UCSD-AML1 (cell line): ENCODE results near the gene TPRX1.
"Not testable (repeated sequence)": the region's sequence is repeated elsewhere in the genome, so short reads cannot be mapped to it uniquely, and the experiment has no call there.

Experiments used
- DNase-seq: peaks from one replicate; lab custom pipeline; 2025; ENCODE audit not compliant: unreplicated experiment; lab: John Stamatoyannopoulos, UW

Gene TPRX1

DNA sequence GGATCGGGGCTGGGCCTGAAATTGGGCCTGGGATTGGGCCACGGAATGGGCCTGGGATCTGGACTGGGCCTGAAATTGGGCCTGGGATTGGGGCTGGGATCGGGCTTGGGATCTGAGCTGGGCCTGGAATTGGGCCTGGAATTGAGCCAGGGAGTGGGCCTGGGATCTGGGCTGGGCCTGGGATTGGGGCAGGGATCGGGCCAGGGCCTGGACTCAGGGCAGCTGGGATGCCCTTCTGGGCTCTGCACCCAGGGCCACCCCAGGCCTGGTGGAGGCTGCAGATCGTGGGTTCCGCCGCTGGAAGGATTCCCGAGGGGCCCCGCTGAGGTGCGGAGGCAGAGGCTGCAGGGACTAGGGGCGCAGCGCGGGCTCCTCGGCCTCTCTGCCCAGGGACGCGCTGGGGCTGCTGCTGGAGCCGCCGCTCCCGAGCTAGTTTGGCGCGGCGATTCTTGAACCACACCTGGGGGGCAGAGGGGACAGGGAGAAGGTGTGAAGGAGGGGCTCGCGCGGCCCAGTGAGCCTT lies 1.8 kb downstream of the TPRX1 start:
- no peak for DNase-seq

DNA sequence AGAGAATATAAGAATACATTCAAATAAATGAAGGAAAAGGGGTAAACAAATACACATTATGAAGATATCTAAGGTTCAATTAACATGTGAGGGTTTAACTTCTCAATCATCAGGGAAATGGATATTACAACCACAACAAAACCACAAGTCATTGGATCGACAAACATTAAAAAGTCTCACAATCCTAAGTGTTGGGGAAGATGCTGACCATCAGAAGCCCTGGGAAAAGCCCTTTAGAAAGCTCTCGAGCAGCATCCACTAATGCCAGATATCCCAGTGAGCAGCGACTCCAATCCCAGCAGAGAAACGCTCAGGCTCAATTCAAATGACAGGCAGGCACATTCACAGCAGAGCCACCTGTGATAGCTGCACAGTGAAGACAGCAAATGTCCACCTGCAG lies 3.1 kb downstream of the TPRX1 start:
- DNase-seq = no peak

DNA sequence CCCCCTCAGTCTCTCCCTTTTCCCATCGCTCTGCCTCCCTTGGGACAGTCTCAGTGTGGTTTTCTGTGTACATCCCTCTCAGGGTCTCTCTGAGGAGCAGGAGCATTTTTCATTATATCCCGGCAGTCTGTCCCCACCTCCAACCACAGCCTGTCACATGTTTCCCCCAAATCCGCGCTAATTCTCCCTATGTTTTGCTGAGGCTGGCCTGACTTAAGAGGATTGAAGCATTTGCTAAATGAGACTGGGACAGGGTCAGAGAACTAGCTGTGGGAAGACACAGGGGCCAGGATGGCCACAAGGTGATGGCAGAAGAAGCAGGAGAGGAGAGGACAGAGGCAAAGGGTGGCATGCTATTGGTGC lies 5.5 kb downstream of the TPRX1 start:
- no peak for DNase-seq

DNA sequence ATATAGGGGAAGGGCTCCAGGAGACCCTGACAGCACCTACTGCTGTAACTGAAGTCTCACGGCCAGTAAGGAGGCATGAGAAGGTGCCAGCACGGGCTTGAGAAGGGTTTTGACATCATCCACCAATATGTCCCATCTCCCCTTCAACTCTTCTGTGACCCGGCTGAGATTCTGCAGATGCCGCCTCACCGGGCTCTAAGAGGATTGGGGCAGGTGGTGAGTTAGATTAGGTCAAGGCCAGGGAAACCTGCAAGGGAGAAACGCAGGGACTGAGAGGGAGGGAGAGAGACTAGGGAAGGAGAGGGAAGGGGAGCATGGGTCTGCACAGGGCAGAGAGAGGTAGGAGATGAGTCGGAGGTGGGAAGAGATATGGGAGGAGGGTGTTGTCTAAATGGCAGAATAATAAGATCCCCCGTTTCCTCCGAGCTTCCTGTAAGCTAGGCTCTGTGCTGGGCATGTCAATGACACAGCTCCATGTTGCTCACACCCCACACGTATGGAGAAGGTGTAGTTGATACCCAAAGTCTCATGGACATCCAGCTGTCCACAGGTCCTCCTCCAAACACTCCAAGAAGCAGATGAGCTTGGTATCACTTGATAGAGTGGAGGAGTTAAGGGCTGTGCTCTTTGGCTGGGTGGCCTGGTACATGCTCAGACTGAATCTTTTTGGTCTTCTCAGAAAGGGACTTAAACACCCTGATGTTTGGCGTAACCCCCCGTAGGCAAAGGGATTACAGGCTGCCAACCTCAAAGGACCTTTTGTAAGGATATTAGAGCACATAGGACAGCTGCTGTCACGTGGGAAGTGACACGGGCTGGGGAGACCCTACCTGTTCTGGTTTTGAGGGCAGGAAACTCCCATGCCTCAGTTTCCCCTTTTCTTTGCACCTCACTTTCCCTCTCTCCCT lies 6.1 kb downstream of the TPRX1 start:
- DNase-seq = no peak

DNA sequence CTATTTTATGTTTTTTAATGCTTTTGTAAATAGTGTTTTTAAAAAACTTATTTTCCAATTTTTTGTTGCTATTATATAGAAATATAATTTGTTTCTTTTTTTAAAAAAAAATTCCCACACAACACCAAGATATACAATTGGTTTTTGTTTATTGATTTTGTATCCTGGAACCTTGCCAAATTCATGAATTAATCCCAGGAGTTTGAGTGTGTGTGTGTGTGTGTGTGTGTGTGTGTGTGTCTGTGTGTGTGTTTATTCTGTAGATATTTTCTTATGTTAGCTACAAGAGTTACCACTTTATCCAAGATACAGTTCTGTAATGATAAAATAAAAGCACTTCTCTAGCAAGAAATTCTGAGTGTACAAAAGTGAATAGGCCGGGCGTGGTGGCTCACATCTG lies 7.6 kb downstream of the TPRX1 start:
- DNase-seq = no peak

DNA sequence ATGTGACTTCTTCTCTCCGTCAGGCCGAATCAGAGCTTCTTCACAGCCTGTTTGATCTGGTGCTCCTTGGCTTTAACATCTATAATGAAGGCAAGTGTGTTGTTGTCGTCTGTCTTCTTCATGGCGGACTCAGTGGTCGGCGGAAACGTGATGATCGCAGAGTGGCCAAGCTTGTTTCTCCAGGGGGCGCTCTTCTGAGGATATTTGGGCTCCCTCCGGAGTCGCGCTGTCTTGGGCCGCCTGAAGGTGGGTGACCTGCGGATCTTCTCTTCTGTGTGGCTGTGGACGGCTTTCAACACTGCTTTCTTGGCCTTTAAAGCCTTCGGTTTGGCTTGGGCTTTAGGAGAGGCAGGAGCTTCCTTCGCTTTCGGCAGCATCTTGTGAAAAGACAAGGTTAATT lies 9.8 kb downstream of the TPRX1 start:
- DNase-seq = no peak

DNA sequence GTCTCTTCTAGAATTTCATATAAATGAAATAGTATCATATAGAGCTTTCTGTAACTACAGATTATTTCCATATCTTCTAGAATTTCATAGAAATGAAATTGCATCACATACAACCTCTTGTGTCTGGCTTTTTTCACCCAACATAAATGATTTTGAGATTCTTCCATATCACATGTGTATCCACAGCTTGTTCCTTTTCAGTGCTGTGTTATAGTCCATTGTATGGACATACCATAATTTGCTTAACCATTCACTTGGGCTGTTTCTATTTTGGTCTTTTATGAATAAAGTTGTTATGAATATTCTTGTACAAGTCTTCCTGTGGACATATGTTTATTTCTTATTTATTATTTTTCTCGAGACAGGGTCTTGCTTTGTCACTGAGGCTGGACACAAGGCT lies 11.7 kb downstream of the TPRX1 start:
- DNase-seq = no peak

DNA sequence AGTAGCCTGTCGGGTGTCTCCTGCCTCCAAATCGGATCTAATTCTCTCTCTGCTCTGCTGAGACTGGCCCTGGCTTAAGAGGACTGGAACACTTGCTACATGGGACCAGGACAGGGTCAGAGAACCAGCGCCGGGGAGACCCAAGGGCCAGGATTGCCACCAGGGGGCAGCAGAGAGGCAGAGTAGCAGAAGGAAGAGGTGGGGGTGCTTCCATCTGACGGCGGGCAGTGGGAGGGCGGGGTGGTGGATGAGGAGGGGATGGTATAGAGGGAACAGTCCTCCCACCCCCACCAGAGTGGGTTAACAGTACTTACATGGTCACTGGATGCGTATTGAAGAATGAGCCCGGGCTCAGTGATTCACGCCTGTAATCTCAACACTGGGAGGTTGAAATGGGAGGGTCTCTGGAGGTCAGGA lies 13.9 kb downstream of the TPRX1 start:
- DNase-seq = peak; percentile 77

DNA sequence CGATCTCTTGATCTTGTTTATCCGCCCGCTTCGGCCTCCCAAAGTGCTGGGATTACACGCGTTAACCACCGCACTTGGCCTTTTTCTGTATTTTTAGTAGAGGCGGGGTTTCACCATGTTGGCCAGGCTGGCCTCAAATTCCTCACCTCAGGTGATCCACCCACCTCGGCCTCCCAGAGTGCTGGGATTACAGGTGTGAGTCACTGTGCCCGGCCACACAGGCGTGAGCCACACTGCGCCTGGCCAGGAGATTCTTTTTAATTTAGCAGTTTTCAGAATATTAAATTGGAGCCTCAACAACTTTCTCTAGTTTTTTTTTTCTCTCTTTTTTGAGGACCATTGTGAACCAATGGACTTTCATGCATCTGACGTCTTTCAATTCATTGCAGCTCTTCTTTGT lies 14.5 kb downstream of the TPRX1 start:
- DNase-seq = not testable (repeated sequence)

DNA sequence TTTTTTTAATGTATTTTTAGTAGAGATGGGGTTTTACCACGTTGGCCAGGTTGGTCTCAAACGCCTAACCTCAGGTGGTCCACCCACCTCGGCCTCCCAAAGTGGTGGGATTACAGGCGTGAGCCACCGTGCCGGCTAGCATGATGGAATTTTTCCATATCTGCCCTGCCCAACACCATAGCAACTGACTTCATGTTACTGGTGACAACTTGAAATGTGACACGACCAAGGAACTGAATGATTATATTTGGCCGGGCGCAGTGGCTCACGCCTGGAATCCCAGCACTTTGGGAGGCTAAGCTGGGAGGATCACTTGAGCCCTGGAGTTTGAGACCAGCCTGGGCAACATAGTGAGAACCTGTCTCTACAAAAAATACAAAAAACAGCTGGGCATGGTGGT lies 17.0 kb downstream of the TPRX1 start:
- not testable (repeated sequence) for DNase-seq

DNA sequence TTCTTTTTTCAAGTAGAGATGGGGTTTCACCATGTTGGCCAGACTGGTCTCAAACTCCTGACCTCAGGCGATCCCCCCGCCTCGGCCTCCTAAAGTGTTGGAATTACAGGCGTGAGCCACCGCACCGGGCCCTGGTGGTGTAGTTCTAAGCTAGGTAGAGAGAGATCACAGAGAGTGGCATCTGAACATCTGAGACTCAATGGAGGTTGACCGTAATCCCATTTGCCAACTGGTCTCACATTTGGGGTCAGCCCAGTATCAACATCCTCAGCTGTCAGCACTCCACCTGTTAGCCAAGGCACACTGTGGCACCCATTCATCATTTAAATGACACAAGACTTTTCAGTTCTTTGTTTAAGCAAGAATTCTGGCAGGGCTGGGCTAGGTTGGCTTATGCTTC lies 17.8 kb downstream of the TPRX1 start:
- DNase-seq = no peak

DNA sequence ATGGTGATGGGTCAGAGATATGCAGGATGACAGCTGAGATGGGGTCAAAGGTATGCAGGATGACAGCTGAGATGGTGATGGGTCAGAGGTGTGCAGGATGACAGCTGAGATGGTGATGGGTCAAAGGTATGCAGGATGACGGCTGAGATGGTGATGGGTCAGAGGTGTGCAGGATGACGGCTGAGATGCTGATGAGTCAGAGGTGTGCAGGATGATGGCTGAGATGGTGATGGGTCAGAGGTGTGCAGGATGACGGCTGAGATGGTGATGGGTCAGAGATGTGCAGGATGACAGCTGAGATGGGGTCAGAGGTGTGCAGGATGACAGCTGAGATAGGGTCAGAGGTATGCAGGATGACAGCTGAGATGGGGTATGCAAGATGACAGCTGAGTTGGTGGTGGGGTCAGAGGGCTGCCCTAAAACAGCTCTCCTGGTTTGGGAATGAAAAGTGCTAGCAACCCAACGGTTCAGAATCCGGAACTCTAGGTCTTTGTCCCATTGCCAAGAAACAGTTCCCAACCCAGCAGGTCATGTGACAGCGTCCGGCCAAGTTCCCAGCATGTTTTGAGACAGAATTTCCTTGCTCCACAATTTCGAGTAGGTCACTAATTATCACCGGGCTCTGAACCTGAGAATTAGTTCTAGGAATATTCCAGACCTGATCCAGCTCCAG lies 22.6 kb downstream of the TPRX1 start:
- no peak for DNase-seq

DNA sequence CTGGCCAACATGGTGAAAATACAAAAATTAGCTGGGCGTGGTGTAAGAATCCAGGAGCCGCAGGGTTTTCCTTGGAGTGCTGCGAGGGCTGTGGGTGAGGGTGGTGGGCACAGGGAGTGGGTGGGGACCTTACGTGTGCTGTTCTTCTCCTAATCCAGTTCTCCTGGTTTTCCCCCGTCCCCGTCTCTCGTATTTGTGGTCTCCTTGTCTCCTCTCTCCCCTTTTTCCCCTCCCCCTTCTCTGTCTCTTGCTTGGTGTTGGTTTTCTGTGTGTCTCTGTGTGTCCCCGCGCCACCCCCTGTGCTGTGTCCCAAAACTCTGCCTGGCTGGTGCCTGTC lies 24.2 kb downstream of the TPRX1 start:
- DNase-seq = no peak

DNA sequence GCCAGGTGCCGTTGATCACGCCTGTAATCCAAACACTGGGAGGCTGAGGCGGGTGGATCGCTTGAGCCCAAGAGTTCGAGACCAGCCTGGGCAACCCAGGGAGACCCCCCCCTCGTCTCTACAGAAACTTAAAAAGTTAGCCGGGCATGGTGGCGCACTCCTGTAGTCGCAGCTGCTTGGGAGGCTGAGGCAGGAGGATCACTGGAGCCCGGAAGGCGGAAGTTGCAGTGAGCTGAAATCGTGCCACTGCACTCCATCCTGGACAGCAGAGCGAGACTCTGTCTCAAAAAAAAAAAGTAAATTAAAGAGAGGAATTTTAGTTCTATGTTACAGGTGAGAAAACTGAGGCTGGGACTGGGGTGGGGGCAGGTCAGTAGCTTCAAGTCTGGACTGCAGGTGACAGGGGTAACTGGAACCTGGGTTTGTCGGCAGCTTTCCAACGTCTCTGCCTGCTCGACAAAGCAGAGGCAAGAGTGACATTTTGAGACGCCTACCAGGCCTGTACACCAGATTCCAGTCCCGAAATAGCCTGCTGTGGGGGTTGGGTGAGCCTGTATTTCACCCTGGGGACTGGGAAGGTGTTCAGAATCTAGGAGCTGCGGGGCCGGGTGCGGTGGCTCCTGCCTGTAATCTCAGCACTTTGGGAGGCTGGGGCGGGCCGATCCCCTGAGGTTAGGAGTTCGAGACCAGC lies 24.7 kb downstream of the TPRX1 start:
- no peak for DNase-seq

DNA sequence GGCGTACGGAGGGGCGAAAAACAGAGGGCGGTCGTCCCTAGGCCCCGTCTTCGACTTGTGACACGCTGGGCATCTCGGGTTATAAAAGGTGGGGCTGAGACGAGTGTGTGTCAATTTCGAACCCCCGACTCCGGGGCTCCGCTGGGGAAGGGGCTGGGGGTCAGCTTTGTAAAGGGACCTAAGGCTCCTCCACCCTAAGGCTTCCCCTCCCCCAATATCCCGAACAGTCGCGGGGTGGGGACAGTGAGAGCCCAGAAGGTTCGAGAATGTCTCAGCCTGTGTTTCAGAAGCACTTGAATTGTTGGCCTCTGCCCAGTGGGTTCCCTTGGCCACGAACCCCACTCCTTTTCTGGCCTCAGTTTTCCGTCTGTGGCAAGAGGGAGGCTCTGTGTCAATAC lies 25.4 kb downstream of the TPRX1 start:
- DNase-seq = peak; percentile 21

DNA sequence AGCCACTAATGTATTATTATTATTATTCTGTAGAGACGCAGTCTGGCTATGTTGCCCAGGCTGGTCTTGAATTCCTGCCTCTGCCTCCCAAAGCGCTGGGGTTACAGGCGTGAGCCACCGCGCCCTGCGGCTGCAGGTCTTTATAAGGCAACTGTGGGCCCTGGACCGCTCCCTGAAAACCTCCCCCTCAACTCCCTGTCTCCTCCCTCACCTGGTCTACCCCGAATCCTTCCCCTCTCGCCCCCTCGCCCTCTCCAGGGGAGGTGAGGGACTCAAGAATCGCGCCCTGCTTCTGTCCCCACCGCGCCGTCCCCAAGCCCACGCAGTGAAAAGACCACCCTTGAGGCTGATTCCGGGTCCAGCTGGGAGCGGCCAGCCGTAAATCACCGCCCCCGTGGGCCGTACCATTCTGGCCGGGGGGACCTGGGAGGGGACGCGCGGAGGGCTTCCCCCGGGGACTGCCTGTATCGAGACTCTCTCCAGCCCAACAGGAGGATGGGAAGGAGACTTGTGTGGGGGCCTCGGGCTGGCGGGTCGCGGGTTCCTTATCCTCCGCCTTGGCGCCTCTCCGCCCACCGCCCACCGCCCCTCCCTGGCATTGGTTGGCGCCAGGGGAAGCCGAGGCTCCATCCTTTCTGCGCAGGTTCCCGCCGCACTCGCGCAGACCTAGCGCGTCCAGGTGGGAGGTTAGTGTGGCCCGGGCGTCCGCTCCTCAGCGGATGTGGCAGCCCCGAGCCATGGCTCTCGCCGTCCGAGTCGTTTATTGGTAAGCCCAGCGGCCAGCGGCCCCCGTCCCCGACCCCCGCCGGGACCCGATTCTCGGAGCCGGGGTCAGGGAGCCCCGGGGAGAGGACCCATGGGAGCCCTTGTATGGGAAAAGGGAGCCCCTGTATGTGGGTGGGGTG lies 26.1 kb downstream of the TPRX1 start, which contains the start of gene SELENOW:
SELENOW (plus strand) TSS at position 655 of the 905 bp plus-strand sequence; CDS start at position 738, 83 bp downstream.
- peak; percentile 85 for DNase-seq

DNA sequence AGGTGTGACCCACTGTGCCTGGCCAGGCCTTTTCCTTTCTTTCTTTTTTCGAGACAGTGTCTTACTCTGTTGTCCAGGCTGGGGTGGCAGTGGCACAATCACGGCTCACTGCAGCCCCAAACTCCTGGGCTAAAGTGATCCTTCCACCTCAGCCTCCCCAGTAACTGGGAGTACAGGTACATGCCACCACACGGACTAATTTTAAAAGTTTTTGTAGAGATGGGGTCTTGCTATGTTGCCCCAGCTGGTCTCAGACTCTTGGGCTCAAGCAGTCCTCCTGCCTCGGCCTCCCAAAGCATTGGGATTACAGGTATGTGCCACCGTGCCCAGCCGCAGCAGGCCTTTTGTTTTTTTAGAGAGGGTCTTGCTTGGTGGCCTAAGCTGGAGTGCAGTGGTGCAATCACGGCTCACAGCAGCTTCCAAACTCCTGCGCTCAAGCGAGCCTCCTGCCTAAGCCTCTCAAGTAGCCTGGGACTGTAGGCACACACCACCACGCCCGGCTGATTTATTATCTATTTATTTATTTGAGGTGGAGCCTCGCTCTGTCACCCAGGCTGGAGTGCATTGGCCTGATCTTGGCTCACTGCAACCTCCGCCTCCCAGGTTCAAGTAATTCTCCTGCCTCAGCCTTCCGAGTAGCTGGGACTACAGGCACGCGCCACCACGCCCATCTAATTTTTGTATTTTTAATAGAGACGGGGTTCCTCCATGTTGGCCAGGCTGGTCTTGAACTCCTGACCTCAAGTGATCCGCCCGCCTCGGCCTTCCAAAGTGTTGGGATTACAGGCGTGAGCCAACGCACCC lies 26.9 kb downstream of the TPRX1 start:
- not testable (repeated sequence) for DNase-seq

DNA sequence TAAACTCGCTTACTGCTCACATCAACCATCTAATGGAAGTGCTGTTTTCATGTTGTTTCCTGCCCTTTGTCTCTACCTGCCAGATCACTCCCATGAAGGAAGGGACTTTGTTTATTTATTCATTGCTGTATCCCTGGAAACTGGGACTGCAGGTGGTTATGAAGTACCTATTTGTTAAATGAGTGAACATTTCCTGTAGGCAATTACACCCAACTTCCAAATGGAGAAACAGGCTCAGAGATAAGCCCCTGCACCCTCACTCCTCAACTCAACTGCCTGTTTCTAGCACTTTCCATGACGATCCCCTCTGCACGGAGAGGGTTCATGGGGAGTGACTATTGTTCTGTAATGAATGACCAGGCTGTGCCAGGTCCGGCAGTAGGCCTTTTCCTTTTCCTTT lies 27.8 kb downstream of the TPRX1 start:
- DNase-seq = no peak

DNA sequence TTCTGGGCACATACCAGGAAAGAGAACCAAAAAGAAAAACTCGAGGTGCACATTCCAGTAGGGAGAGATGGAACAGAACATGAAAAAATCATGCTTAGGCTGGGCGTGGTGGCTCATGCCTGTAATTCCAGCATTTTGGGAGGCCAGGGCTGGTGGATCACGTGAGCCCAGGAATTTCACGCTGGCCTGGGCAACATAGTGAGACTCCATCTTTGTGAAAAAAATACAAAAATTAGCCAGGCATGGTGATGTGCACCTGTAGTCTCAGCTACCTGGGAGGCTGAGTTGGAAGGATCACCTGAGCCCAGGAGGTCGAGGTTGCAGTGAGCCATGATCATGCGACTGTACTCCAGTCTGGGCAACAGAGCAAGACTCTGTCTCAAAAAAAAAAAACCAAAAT lies 33.1 kb downstream of the TPRX1 start:
- not testable (repeated sequence) for DNase-seq

DNA sequence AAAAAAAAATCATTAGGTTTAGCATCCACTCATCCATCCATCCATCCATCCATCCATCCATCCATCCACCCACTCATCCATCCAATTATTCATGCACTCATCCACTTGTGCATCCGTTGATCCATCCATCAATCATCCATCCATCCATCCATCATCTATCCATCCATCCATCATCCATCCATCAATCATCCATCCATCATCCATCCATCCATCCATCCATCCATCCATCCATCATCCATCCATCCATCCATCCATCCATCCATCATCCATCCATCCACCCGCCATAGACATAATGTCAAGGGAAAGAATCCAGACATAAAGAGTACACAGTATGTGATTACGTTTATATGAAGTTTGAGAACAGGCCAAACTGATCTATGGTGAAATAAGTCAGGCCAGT lies 34.8 kb downstream of the TPRX1 start:
- no peak for DNase-seq
